HG03575 (cell line): Measurements from ENCODE around the gene ARL4D.
"Not testable (repeated sequence)": the region's sequence is repeated elsewhere in the genome, so short reads cannot be mapped to it uniquely, and the experiment has no call there.

Experiments
- ATAC-seq: cut with Tn5 transposase; IDR thresholded peaks from one replicate; pipeline ENCODE4 v1.9.1; 2021; ENCODE audit not compliant: unreplicated experiment, insufficient number of reproducible peaks, low FRiP score; ENCODE audit errors: extremely low read depth

ARL4D gene, protein sequence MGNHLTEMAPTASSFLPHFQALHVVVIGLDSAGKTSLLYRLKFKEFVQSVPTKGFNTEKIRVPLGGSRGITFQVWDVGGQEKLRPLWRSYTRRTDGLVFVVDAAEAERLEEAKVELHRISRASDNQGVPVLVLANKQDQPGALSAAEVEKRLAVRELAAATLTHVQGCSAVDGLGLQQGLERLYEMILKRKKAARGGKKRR

GRCh38 chr17:43398724-43399595 lies at the start of gene ARL4D:
TSS of gene ARL4D (plus strand) at chr17:43398993. CDS start at chr17:43399733, 740 bp downstream.
- no peak for ATAC-seq

DNA sequence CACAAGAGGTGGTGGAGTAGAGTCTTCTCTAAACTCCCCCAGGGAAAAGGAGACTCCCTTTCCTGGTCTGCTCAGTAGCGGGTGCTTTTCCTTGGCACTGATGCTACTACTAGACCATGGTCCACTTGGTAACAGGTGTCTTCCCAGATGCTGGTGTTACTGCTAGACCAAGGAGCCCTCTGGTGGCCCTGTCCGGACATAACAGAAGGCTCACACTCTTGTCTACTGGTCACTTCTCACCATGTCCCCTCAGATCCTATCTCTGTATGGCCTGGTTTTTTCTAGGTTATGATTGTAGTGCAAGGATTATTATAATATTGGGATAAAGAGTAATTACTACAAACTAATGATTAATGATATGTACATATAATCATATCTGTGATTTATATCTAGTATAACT lies 49.7 kb upstream of the ARL4D start:
- no peak for ATAC-seq

DNA sequence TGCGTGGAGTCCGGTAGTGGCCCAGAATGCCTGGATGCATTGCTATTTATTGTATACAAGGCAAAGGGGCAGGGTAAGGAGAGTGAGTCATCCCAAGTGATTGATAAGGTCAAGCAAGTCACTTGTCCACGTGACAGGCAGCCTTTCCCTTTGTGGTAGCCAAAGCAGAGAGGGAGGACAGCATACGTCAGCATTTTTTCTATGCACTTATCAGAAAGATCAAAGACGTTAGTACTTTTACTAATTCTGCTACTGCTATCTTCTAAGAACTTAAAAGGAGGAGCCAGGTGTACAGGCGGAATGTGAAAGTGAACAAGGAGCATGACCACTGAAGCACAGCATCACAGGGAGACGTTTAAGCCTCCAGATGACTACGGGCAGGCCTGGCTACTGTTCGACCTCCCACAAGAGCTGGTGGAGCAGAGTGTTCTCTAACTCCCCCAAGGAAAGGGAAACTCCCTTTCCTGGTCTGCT lies 47.9 kb upstream of the ARL4D start:
- no peak for ATAC-seq

DNA sequence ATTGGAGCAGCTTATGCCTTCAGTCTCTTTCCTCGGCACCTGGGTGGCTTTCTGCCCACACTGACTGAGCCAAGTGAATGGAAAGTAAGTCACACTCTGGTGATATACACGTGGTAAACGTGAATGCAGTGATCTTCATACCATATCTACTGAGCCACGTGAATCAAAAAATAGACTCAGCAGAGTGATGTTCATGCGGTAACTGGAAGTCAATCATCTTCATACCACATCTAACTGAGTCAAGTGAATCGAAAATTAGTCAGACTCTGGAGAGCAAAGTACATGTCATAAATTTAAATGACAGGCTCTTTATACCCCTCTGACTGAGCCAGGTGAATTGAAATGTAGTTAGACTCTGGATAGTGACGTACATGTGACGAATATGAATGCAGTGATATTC lies 47.1 kb upstream of the ARL4D start:
- ATAC-seq = no peak

- ATAC-seq = no peak
Measured at GRCh38 chr17:43352579-43353331, 46.0 kb upstream of the ARL4D start.

DNA sequence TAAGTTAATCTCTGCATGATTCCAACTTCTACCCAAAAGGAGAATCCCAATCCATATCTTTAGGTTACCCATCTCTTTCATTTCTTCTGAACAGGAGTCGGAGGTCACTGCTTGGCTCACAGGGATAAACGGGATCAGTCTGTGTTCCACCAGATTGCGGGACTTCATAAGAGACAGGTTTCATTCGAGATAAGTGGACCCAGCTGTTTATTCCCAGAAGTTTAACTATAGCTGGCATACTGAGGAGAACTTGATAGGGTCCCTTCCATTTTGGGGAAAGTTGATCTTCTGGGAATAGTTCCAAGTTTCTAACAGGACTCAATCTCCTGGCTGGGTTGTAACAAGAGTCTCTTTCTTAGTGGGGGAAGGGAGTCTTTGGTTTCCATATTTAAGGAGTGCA lies 45.4 kb upstream of the ARL4D start:
- no peak for ATAC-seq

DNA sequence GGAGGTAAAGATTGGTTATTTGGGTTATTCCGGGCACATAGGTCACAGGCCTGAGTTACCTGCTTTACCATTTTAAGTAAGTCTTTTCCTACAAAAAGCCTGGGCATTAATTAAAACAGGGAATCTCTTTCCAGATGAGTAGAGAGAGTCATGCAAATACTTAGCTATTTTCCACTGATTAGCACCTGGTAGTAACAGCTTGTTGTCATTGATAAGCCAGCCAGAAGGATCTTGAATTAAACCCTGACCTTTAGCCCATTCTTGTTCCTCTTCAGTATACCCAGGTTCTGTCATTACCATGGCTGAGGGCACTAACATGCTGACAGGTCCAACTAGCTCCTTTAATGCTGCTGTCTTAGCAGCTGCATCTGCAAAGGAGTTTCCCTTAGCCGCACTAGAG lies 44.4 kb upstream of the ARL4D start:
- no peak for ATAC-seq

- ATAC-seq = no peak
Measured at GRCh38 chr17:43356450-43356849, 42.3 kb upstream of the ARL4D start.

GRCh38 chr17:43356999-43357398 lies 41.8 kb upstream of the ARL4D start:
- ATAC-seq = no peak

GRCh38 chr17:43359469-43360110 lies 39.2 kb upstream of the ARL4D start:
- no peak for ATAC-seq

GRCh38 chr17:43360376-43360738 lies 38.4 kb upstream of the ARL4D start:
- ATAC-seq = no peak

GRCh38 chr17:43360739-43361505 lies 37.9 kb upstream of the ARL4D start:
- ATAC-seq = peak; percentile 51

- no peak for ATAC-seq
Measured at GRCh38 chr17:43363181-43363925, 35.4 kb upstream of the ARL4D start.

GRCh38 chr17:43363926-43364285 lies 34.9 kb upstream of the ARL4D start:
- ATAC-seq = no peak

- no peak for ATAC-seq
Measured at GRCh38 chr17:43365356-43365755, 33.4 kb upstream of the ARL4D start.

- ATAC-seq = not testable (repeated sequence)
Measured at GRCh38 chr17:43365921-43366320, 32.9 kb upstream of the ARL4D start.

DNA sequence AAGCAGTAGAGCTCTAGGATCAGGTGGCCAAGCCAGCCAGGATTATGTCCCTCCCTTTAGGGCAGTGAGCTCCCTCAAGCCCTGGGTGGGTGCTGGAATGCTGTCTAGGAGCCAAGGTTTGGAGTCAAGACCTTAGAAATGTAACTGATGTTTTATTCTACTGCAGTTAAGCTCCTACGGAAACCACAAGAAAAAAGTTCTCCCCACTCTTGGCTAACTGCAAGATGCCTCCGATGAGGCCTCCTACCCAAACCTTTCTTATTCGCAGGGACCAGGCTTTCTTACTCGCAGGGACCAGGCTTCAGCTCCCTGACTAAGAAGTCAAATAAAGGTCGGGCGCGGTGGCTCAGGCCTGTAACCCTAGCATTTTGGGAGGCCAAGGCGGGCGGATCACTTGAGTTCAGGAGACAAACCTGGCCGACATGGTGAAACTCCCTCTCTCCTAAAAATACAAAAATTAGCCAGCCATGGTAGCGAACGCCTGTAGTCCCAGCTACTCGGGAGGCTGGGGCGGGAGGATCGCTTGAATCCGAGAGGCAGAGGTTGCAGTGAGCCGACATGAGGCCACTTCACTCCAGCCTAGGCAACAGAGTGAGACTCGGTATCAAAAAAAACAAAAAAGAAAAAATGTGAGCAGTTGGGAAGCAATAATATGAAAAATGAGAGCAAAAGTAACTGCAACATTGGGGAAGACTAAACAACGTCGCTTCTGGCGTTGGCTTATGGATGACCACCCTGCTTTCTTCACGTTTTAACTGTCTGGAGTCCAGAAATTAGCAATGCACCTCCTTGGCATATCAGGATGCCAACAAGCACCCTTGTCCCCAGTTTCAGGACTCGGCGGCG lies 31.7 kb upstream of the ARL4D start:
- ATAC-seq = peak; percentile 3
